H7 (cell line): ENCODE measurements around the gene ELL. TPM values are rescaled to one million over a fixed set of nuclear protein-coding genes. Genes with fewer than 3 reads are reported as not detected.
A peak's percentile ranks its signal among the peaks of the same experiment; 100 is the strongest.
"Not testable (repeated sequence)": the region's sequence is repeated elsewhere in the genome, so short reads cannot be mapped to it uniquely, and the experiment has no call there.

Experiments used
- DNase-seq: peaks from one replicate; pipeline ENCODE4 v3.0.0; 2012
- H3K27me3 ChIP-seq: 2 replicates; pipeline ENCODE4 v1.6.0; 2011; ENCODE audit warnings: mild to moderate bottlenecking, low read length; ENCODE audit not compliant: control insufficient read depth, insufficient read depth
- H3K36me3 ChIP-seq: replicated peaks from 2 replicates; pipeline ENCODE4 v1.5.1; 2011; ENCODE audit warnings: low read length; ENCODE audit not compliant: control insufficient read depth, insufficient read depth
- H3K4me3 ChIP-seq: 2 replicates; pipeline ENCODE4 v1.5.1; 2011; ENCODE audit warnings: low read depth, mild to moderate bottlenecking, control low read depth, low read length, moderate library complexity; ENCODE audit not compliant: insufficient read depth
- total RNA-seq: library from RNA; depleted of rRNA; stranded (reverse); fragments of >200 nt; shearing (Covaris generic); gene quantifications from 2 replicates; pipeline ENCODE4 v1.2.3, GENCODE V29; 2014; rRNA removed

ELL gene
- total RNA-seq, 1 experiment from 2014 or later = 17.0 TPM

- peak; percentile 83 for DNase-seq
- Histone ChIP-seq H3K4me3 (no peak overlapping the region), H3K36me3 (no peaks in the 10 kb centered on the region), H3K27me3 (no peaks in the 10 kb centered on the region)
Measured at GRCh38 chr19:18408053-18408476, 113.8 kb downstream of the ELL start.

GRCh38 chr19:18406749-18407148 is 115.1 kb downstream of the ELL start:
- H3K4me3 ChIP-seq = no peak overlapping the region
- DNase-seq = no peak
- H3K27me3 ChIP-seq = no peaks in the 10 kb centered on the region
- H3K36me3 ChIP-seq = no peaks in the 10 kb centered on the region

- not testable (repeated sequence) for H3K4me3 ChIP-seq, DNase-seq, H3K36me3 ChIP-seq, H3K27me3 ChIP-seq
Measured at GRCh38 chr19:18405754-18406153, 116.1 kb downstream of the ELL start.

GRCh38 chr19:18402455-18403248 is 119.2 kb downstream of the ELL start:
- not testable (repeated sequence) for H3K4me3 ChIP-seq, DNase-seq, H3K36me3 ChIP-seq, H3K27me3 ChIP-seq

- Histone ChIP-seq H3K36me3 (no peaks in the 10 kb centered on the region), H3K27me3 (no peaks in the 10 kb centered on the region), H3K4me3 (no peak overlapping the region)
- DNase-seq = peak; percentile 81
Measured at GRCh38 chr19:18401580-18402112, 120.2 kb downstream of the ELL start.

- Histone ChIP-seq H3K4me3 (no peak overlapping the region), H3K27me3 (no peaks in the 10 kb centered on the region), H3K36me3 (no peaks in the 10 kb centered on the region)
- no peak for DNase-seq
Measured at GRCh38 chr19:18399008-18399407, 122.9 kb downstream of the ELL start.

GRCh38 chr19:18397242-18398202 is 124.3 kb downstream of the ELL start, which contains the start of gene LRRC25:
Gene LRRC25, minus strand, starts transcription at chr19:18397622. Its CDS starts 659 bp downstream, at chr19:18396963.
- Histone ChIP-seq H3K4me3 (no peak within 1 kb of the TSS), H3K27me3 (no peaks in the 10 kb centered on the region), H3K36me3 (no peaks in the 10 kb centered on the region)
- peak; percentile 95 for DNase-seq

GRCh38 chr19:18396471-18397241 is 125.2 kb downstream of the ELL start:
- Histone ChIP-seq H3K4me3 (no peak overlapping the region), H3K36me3 (no peaks in the 10 kb centered on the region), H3K27me3 (no peaks in the 10 kb centered on the region)
- no peak for DNase-seq

- DNase-seq = no peak
- Histone ChIP-seq H3K27me3 (no peaks in the 10 kb centered on the region), H3K4me3 (no peak overlapping the region), H3K36me3 (no peaks in the 10 kb centered on the region)
Measured at GRCh38 chr19:18393836-18394235, 128.0 kb downstream of the ELL start.

GRCh38 chr19:18392926-18393325 is 128.9 kb downstream of the ELL start:
- no peak for DNase-seq
- no peak overlapping the region for H3K4me3 ChIP-seq
- H3K36me3 ChIP-seq = no peaks in the 10 kb centered on the region
- peaks cover 4% of the 10 kb centered on the region; the same call in 1 of the 2 replicates for H3K27me3 ChIP-seq

Other genes starting within 250 kb of the ELL start
- 0.55 and 0.76 TPM in 2 replicates for gene IQCN, start 247.6 kb downstream of the ELL start, total RNA-seq
- gene JUND, start 240.4 kb downstream of the ELL start, total RNA-seq = 173 and 181 TPM in 2 replicates
- 787 and 838 TPM in 2 replicates for gene LSM4, start 199.0 kb downstream of the ELL start, total RNA-seq
- gene PGPEP1, start 181.5 kb downstream of the ELL start, total RNA-seq = 11.5 and 13.6 TPM in 2 replicates
- gene GDF15, start 135.9 kb downstream of the ELL start, total RNA-seq = 0.30 and 1.4 TPM in 2 replicates
- 0.76 TPM in 1 of 2 replicates, not detected in the other for gene LRRC25, start 124.4 kb downstream of the ELL start, total RNA-seq
- 91.1 and 134 TPM in 2 replicates for gene SSBP4, start 102.7 kb downstream of the ELL start, total RNA-seq
- 183 and 212 TPM in 2 replicates for gene ISYNA1, start 83.9 kb downstream of the ELL start, total RNA-seq
- 446 and 481 TPM in 2 replicates for gene FKBP8, start 21.5 kb upstream of the ELL start, total RNA-seq
- 190 and 202 TPM in 2 replicates for gene KXD1, start 35.8 kb upstream of the ELL start, total RNA-seq
- gene UBA52, start 49.8 kb upstream of the ELL start, total RNA-seq = 1,268 and 1,295 TPM in 2 replicates
- gene REX1BD, start 66.7 kb upstream of the ELL start, total RNA-seq = 117 TPM in 2 replicates
- 47.4 and 52.8 TPM in 2 replicates for gene CRLF1, start 84.7 kb upstream of the ELL start, total RNA-seq
- gene TMEM59L, start 90.8 kb upstream of the ELL start, total RNA-seq = 1.8 and 3.5 TPM in 2 replicates
- 7.1 and 11.7 TPM in 2 replicates for gene KLHL26, start 115.0 kb upstream of the ELL start, total RNA-seq
- 3.7 and 6.1 TPM in 2 replicates for gene CRTC1, start 161.6 kb upstream of the ELL start, total RNA-seq